IMR-90 (cell line): Measurements from ENCODE around the gene MLKL. TPM values are rescaled to one million over a fixed set of nuclear protein-coding genes. Genes with fewer than 3 reads are reported as not detected.
A peak's percentile ranks its signal among the peaks of the same experiment; 100 is the strongest.

Experiments used
- ATAC-seq: fragments of 200-7000 bp; cut with Tn5 transposase; 2 replicates; pipeline ENCODE4 v1.9.1; 2020; ENCODE audit warnings: low read depth, mild to moderate bottlenecking, moderate library complexity
- Bru-seq: library from RNA; stranded (reverse); fragments of 400-500 nt; gene quantifications from one replicate; lab custom pipeline; 2021; lab: Mats Ljungman, UMichigan
- BruChase-seq, 2 experiments: library from RNA; stranded (reverse); fragments of 400-500 nt; gene quantifications; one replicate each; lab custom pipeline; 2021; lab: Mats Ljungman, UMichigan
- BruUV-seq: library from RNA; stranded (reverse); fragments of 400-500 nt; replicated peaks from 2 replicates; lab custom pipeline; 2021; lab: Mats Ljungman, UMichigan
- CTCF ChIA-PET: fragments of 300-600 bp; formaldehyde crosslinking; extraction: SDS; loops from one replicate; lab custom pipeline; 2021; ENCODE audit warnings: antibody characterized with exemption; lab: Yijun Ruan, JAX
- POLR2A ChIA-PET: fragments of 300-600 bp; sonication (Branson Sonifier 250); formaldehyde crosslinking; loops from one replicate; lab custom pipeline; 2022; ENCODE audit warnings: antibody characterized with exemption; ENCODE audit not compliant: unreplicated experiment; lab: Charles Lee
- DNase-seq: peaks from one replicate; pipeline ENCODE4 v3.0.0; 2013
- H2AFZ ChIP-seq: replicated peaks from 2 replicates; pipeline ENCODE3; 2013; ENCODE audit warnings: low read length, mild to moderate bottlenecking; ENCODE audit not compliant: poor library complexity
- H2AK5ac ChIP-seq: 2 replicates; pipeline ENCODE4 v1.6.1; 2013; ENCODE audit warnings: low read depth, low read length, inconsistent platforms
- H2AK9ac ChIP-seq: replicated peaks from 2 replicates; pipeline ENCODE3; 2013; ENCODE audit warnings: mild to moderate bottlenecking, low read depth, low read length, moderate library complexity; ENCODE audit not compliant: poor library complexity
- H2BK120ac ChIP-seq: 2 replicates; pipeline ENCODE4 v1.6.1; 2013; ENCODE audit warnings: low read depth, low read length, inconsistent platforms
- H2BK15ac ChIP-seq: 3 replicates; pipeline ENCODE4 v1.6.1; 2013; ENCODE audit warnings: low read depth, low read length, inconsistent platforms
- H2BK20ac ChIP-seq: 2 replicates; pipeline ENCODE4 v1.6.1; 2013; ENCODE audit warnings: low read depth, mild to moderate bottlenecking, inconsistent platforms, low read length, moderate library complexity
- H2BK5ac ChIP-seq: 2 replicates; pipeline ENCODE4 v1.6.1; 2013; ENCODE audit warnings: mild to moderate bottlenecking, low read depth, low read length, inconsistent platforms; ENCODE audit not compliant: poor library complexity, severe bottlenecking
- H3K14ac ChIP-seq: replicated peaks from 2 replicates; pipeline ENCODE4 v1.6.1; 2013; ENCODE audit warnings: low read depth, low read length, inconsistent platforms
- H3K18ac ChIP-seq: 2 replicates; pipeline ENCODE4 v1.6.1; 2013; ENCODE audit warnings: low read depth, low read length, control low read depth
- H3K23ac ChIP-seq: 2 replicates; pipeline ENCODE4 v1.6.1; 2013; ENCODE audit warnings: low read depth, low read length, inconsistent platforms
- H3K27ac ChIP-seq: 2 replicates; pipeline ENCODE4 v1.5.1; 2013; ENCODE audit warnings: mild to moderate bottlenecking, control low read depth, low read length; ENCODE audit not compliant: insufficient read depth
- H3K27me3 ChIP-seq: 2 replicates; pipeline ENCODE4 v1.6.1; 2013; ENCODE audit warnings: low read length; ENCODE audit not compliant: control insufficient read depth, insufficient read depth
- H3K36me3 ChIP-seq: 2 replicates; pipeline ENCODE4 v1.6.1; 2013; ENCODE audit warnings: low read length, mixed read lengths; ENCODE audit not compliant: control insufficient read depth, insufficient read depth
- H3K4ac ChIP-seq: 2 replicates; pipeline ENCODE4 v1.6.1; 2013; ENCODE audit warnings: low read depth, low read length, inconsistent platforms
- H3K4me1 ChIP-seq: 2 replicates; pipeline ENCODE4 v1.6.1; 2013; ENCODE audit warnings: low read length, mixed read lengths; ENCODE audit not compliant: control insufficient read depth, insufficient read depth
- H3K4me2 ChIP-seq: 2 replicates; pipeline ENCODE4 v1.6.1; 2013; ENCODE audit warnings: low read depth, mild to moderate bottlenecking, control low read depth, low read length, moderate library complexity
- H3K4me3 ChIP-seq: 2 replicates; pipeline ENCODE4 v1.5.1; 2013; ENCODE audit warnings: low read depth, mild to moderate bottlenecking, control low read depth, low read length, moderate library complexity; ENCODE audit not compliant: insufficient read depth
- H3K56ac ChIP-seq: 2 replicates; pipeline ENCODE4 v1.6.1; 2013; ENCODE audit warnings: low read length, inconsistent platforms; ENCODE audit not compliant: insufficient read depth; ENCODE audit errors: extremely low read depth
- H3K79me1 ChIP-seq, 2 experiments: 2 replicates each; pipeline ENCODE4 v1.6.1; 2013; ENCODE audit warnings: low read length in 2 of 2, inconsistent platforms in 1 of 2, low read depth in 1 of 2
- H3K9ac ChIP-seq: 2 replicates; pipeline ENCODE4 v1.6.1; 2013; ENCODE audit warnings: low read depth, low read length, control low read depth
- H3K9me1 ChIP-seq: 2 replicates; pipeline ENCODE4 v1.6.1; 2013; ENCODE audit warnings: low read length, inconsistent platforms; ENCODE audit not compliant: insufficient read depth
- H3K9me3 ChIP-seq: 2 replicates; pipeline ENCODE4 v1.6.1; 2013; ENCODE audit warnings: low read length; ENCODE audit not compliant: control insufficient read depth, insufficient read depth
- H4K20me1 ChIP-seq: 2 replicates; pipeline ENCODE4 v1.6.1; 2013; ENCODE audit warnings: low read length, inconsistent platforms; ENCODE audit not compliant: insufficient read depth
- H4K5ac ChIP-seq: 2 replicates; pipeline ENCODE4 v1.6.1; 2013; ENCODE audit warnings: mild to moderate bottlenecking, low read depth, low read length, control low read depth
- H4K8ac ChIP-seq, 2 experiments: 2 replicates each; pipeline ENCODE4 v1.6.1; 2013; ENCODE audit warnings: low read depth in 2 of 2, low read length in 2 of 2, control low read depth in 1 of 2, inconsistent platforms in 1 of 2
- H4K91ac ChIP-seq: 2 replicates; pipeline ENCODE4 v1.6.1; 2013; ENCODE audit warnings: low read depth, low read length, inconsistent platforms; ENCODE audit not compliant: insufficient read depth
- CHD1 ChIP-seq: IDR thresholded peaks from 2 replicates; pipeline ENCODE4 v1.6.1; 2012; ENCODE audit warnings: low read depth, low read length, improper control_type of control experiment
- MAFK ChIP-seq: IDR thresholded peaks from 2 replicates; pipeline ENCODE4 v1.6.1; 2012; ENCODE audit warnings: low read depth, low read length, improper control_type of control experiment
- MXI1 ChIP-seq: IDR thresholded peaks from 2 replicates; pipeline ENCODE4 v1.6.1; 2012; ENCODE audit warnings: low read depth, mild to moderate bottlenecking, low read length, moderate library complexity, borderline replicate concordance
- POLR2A ChIP-seq: IDR thresholded peaks from 2 replicates; pipeline ENCODE4 v1.6.1; 2012; ENCODE audit warnings: mild to moderate bottlenecking, low read depth, low read length
- WGBS, 2 experiments: methylation state at CpG; one replicate each; pipeline versions ENCODE4 v1.1.5 to v1.1.7; 2013; ENCODE audit warnings: missing lambda C conversion rate in 2 of 2; ENCODE audit not compliant: insufficient read length in 1 of 2; ENCODE audit errors: extremely low coverage in 2 of 2; 5-methylcytosine and 5-hydroxymethylcytosine counted together
- dilution Hi-C: fragments of 300-500 bp; cut with HindIII; formaldehyde crosslinking; loops from one replicate; pipeline ENCODE4 v1.14.3; 2018; ENCODE audit warnings: low sequenced_read_pairs; ENCODE audit not compliant: unreplicated experiment
- in situ Hi-C: fragments of 300-500 bp; cut with MboI; formaldehyde crosslinking; loops from 3 replicates; pipeline ENCODE4 v1.14.3; 2019; ENCODE audit warnings: low sequenced_read_pairs, inconsistent platforms, mixed read lengths
- intact Hi-C: fragments of 100-400 bp; cut with micrococcal nuclease; formaldehyde crosslinking; loops from 2 replicates; pipeline ENCODE4 v1.10.0; 2022
- long read RNA-seq: library from polyadenylated mRNA; unstranded; transcript quantifications from one replicate; pipeline ENCODE4 v2.0.0, GENCODE V29; 2021; ENCODE audit not compliant: unreplicated experiment
- polyA plus RNA-seq, 3 experiments: library from polyadenylated mRNA; depleted of rRNA; stranded (reverse); fragments of >200 nt; gene quantifications; 2 replicates each; pipeline ENCODE4 v1.2.3, GENCODE V29; 2012; ENCODE audit warnings: low replicate concordance in 1 of 3
- total RNA-seq: library from RNA; depleted of rRNA; stranded (reverse); fragments of >200 nt; gene quantifications from 2 replicates; pipeline ENCODE4 v1.2.3, GENCODE V29; 2012; rRNA removed

Gene MLKL
- total RNA-seq (4.2 and 4.5 TPM in 2 replicates), polyA plus RNA-seq (2012; rRNA removed) (3.6 and 3.7 TPM in 2 replicates), Bru-seq, nascent RNA (percentile 41 among the genes with signal in this experiment), BruChase-seq, experiment 1, labeled RNA remaining after a 6-hour chase (percentile 41 among the genes with signal in this experiment), BruChase-seq, experiment 2, labeled RNA remaining after a 2-hour chase (percentile 39 among the genes with signal in this experiment)
- 1.2 and 1.6 TPM in 2 replicates for polyA plus RNA-seq (2012; cell fraction: cytosol; rRNA removed)
- 3.8 and 14.0 TPM in 2 replicates for polyA plus RNA-seq (2012; cell fraction: nucleus; rRNA removed; ENCODE audit: low replicate concordance)
- long read RNA-seq, partial matches to known transcripts, result 0 of 4 reads
- long read RNA-seq, other reads (novel, unspliced or antisense), result 2 of 4 reads

GRCh38 chr16:74700438-74701225, at the start of gene MLKL:
TSS of gene MLKL (minus strand) at chr16:74700862. CDS start at chr16:74695757, 5,105 bp downstream.
- Histone ChIP-seq H4K5ac (peak within 1 kb of the TSS; percentile 91), H2AK9ac (peak within 1 kb of the TSS; percentile 94), H2BK5ac (peak within 1 kb of the TSS; percentile 63), H3K23ac (peak within 1 kb of the TSS; percentile 90), H4K20me1 (no peaks in the 10 kb centered on the region), H3K9me3 (no peaks in the 10 kb centered on the region), H3K4me1 (no peaks in the 10 kb centered on the region), H2BK120ac (peak within 1 kb of the TSS; percentile 79), H3K36me3 (no peaks in the 10 kb centered on the region), H2AK5ac (peak within 1 kb of the TSS; percentile 62; the same call in 1 of the 2 replicates), H3K4ac (peak within 1 kb of the TSS; percentile 88), H2AFZ (peak within 1 kb of the TSS; percentile 99), H3K18ac (peak within 1 kb of the TSS; percentile 75), H3K14ac (peak within 1 kb of the TSS; percentile 54), H4K8ac (peak within 1 kb of the TSS; percentile 25 to 68), H2BK15ac (peak within 1 kb of the TSS; percentile 32; the same call in 2 of the 3 replicates), H4K91ac (peak within 1 kb of the TSS; percentile 67), H3K79me1 (peaks cover 7 to 14% of the 10 kb centered on the region in 2 experiments; a peak in 3 of 4 replicates), H3K27me3 (no peaks in the 10 kb centered on the region), H3K4me3 (peak within 1 kb of the TSS; percentile 78), H3K4me2 (peak within 1 kb of the TSS; percentile 99), H3K27ac (peak within 1 kb of the TSS; percentile 47), H2BK20ac (peak within 1 kb of the TSS; percentile 38), H3K56ac (peak within 1 kb of the TSS; percentile 31), H3K9me1 (no peaks in the 10 kb centered on the region), H3K9ac (peak within 1 kb of the TSS; percentile 84)
- in situ Hi-C loops, result no loop called here
- CTCF ChIA-PET, result interaction anchor here (3.2 kb wide), 1 partner anchor 162 kb away, joined by 22 read pairs; no protein-coding TSS in a partner anchor
- TF ChIP-seq MXI1 (peak; percentile 60; the same call in 1 of the 2 replicates), MAFK (no peak), CHD1 (no peak), POLR2A (0 out of 2 replicates have a peak, but pooled peaks have one; percentile 20)
- WGBS, 2 experiments, result 5% methylated on average over 21 of the region's 35 CpGs; no CpG with 5 or more reads in 1 of the 2 experiments
- peak; percentile 26 for DNase-seq
- no TSS peak for BruUV-seq
- intact Hi-C loops, result no loop called here
- dilution Hi-C loops, result no loop called here
- peak; percentile 74 for ATAC-seq
- POLR2A ChIA-PET, result no interaction called here
